SK-N-MC (cell line): ENCODE measurements around the gene JPT1.
A peak's percentile ranks its signal among the peaks of the same experiment; 100 is the strongest.

Experiments
- EZH2 ChIP-seq: fragments of 200-600 bp; sonication (generic); IDR thresholded peaks from one replicate; pipeline ENCODE4 v1.6.1; 2017; ENCODE audit warnings: antibody characterized with exemption
- FOXP2 ChIP-seq: optimal IDR thresholded peaks from 2 replicates; pipeline ENCODE3; 2011; ENCODE audit warnings: mild to moderate bottlenecking, moderate library complexity; ENCODE audit not compliant: insufficient read depth; ENCODE audit errors: extremely low read length, control extremely low read depth
- POLR2AphosphoS5 ChIP-seq: IDR thresholded peaks from 2 replicates; pipeline ENCODE4 v1.6.1; 2012; ENCODE audit warnings: mild to moderate bottlenecking, low read depth, low read length, borderline replicate concordance

DNA sequence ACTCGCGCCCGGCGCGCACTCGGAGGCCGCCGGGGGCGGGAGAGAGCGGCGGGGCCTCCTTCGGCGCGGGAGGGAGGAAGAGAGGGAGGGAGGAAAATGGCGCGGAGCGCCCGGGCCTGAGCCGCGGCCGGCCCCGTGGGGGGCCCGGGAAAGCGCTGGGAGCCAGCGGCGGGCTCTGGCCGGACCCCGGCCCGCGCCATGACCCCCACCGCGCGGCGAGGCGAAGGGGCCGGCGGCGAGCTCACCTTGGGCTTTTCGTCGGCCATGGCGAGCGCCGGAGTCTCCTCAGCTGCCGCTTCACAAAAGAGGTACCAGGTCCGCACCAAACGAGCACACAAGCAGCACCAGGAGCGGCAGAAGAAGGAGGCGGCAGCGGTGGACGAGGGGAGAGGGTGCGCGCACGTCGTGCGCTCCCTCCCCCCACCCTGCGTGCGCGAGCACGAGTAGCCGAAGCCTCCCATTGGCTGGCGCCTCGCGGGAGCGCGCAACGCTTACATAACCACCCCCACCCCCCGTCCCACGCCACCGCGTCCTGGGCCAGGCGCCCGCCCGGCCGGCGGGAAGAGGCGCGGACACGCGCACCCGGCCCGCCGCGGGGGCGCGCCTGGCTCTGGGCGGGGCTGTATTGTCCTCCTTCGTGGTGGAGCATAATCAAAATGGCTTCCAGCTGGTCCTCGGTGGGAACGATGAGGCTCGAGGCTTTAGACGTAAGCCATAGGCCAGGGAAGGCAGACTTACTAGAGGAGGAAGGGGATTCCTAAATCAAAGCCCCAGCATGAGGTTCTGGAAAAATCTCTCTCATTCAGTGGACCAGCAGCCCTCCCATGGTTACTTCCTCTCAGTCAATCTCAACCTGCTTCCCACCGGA is 28.5 kb upstream of the JPT1 start, which contains the start of gene SUMO2:
- no peak for TF ChIP-seq EZH2
- TF ChIP-seq POLR2AphosphoS5 = peak; percentile 88
- TF ChIP-seq FOXP2 = peak; percentile 43
